Caco-2 (cell line): ENCODE results near the gene ACCS. TPM values are rescaled to one million over a fixed set of nuclear protein-coding genes. Genes with fewer than 3 reads are reported as not detected.

Source experiments
- BruUV-seq: library from RNA; stranded (reverse); fragments of 400-500 nt; replicated peaks from 2 replicates; lab custom pipeline; 2021; lab: Mats Ljungman, UMichigan
- CTCF ChIA-PET: fragments of 300-600 bp; sonication (Branson Sonifier 250); formaldehyde crosslinking; loops from one replicate; lab custom pipeline; 2022; ENCODE audit warnings: antibody characterized with exemption; lab: Charles Lee
- POLR2A ChIA-PET: fragments of 300-600 bp; sonication (Branson Sonifier 250); formaldehyde crosslinking; loops from one replicate; lab custom pipeline; 2022; ENCODE audit warnings: antibody characterized with exemption; lab: Charles Lee
- DNase-seq, 2 experiments: peaks; one replicate each; pipeline versions ENCODE4 v3.0.0 to v3.0.0-alpha.2; 2020 to 2022
- H3K27me3 ChIP-seq: replicated peaks from 2 replicates; pipeline ENCODE4 v1.6.0; 2011; ENCODE audit warnings: low read length; ENCODE audit not compliant: control insufficient read depth, insufficient read depth
- H3K36me3 ChIP-seq: 2 replicates; pipeline ENCODE4 v1.5.1; 2011; ENCODE audit warnings: low read length; ENCODE audit not compliant: control insufficient read depth, insufficient read depth
- H3K4me1 ChIP-seq: fragments of 250-450 bp; sonication (Bioruptor Pico); 2 replicates; pipeline ENCODE4 v1.5.1; 2020; ENCODE audit warnings: mild to moderate bottlenecking
- H3K4me3 ChIP-seq: 2 replicates; pipeline ENCODE4 v1.5.1; 2011; ENCODE audit warnings: low read depth, mild to moderate bottlenecking, control low read depth, low read length
- H3K9me3 ChIP-seq: fragments of 250-450 bp; sonication (Bioruptor Pico); 2 replicates; pipeline ENCODE4 v1.5.1; 2020; ENCODE audit warnings: mild to moderate bottlenecking, moderate library complexity
- H3K27ac Mint-ChIP-seq: one replicate; pipeline ENCODE4 v1.8.0; 2022; ENCODE audit warnings: mixed read lengths; ENCODE audit not compliant: unreplicated experiment
- H3K27me3 Mint-ChIP-seq: one replicate; pipeline ENCODE4 v1.8.0; 2022; ENCODE audit warnings: mixed read lengths; ENCODE audit not compliant: insufficient read depth, unreplicated experiment
- H3K36me3 Mint-ChIP-seq: one replicate; pipeline ENCODE4 v1.8.0; 2022; ENCODE audit warnings: mild to moderate bottlenecking, mixed read lengths; ENCODE audit not compliant: insufficient read depth, unreplicated experiment
- H3K4me1 Mint-ChIP-seq: one replicate; pipeline ENCODE4 v1.8.0; 2022; ENCODE audit warnings: low read depth, mixed read lengths; ENCODE audit not compliant: unreplicated experiment
- H3K4me3 Mint-ChIP-seq: one replicate; pipeline ENCODE4 v1.8.0; 2022; ENCODE audit warnings: mild to moderate bottlenecking, moderate library complexity, mixed read lengths; ENCODE audit not compliant: unreplicated experiment
- H3K9me3 Mint-ChIP-seq: one replicate; pipeline ENCODE4 v1.8.0; 2022; ENCODE audit warnings: mixed read lengths; ENCODE audit not compliant: unreplicated experiment
- CTCF ChIP-seq, 2 experiments: fragments of 200-600 bp in 1 of 2; IDR thresholded peaks; 1 replicate in 1 of 2; 2 replicates in 1 of 2; pipeline versions ENCODE4 v1.5.1 to v1.8.0; 2011 to 2022; ENCODE audit warnings: antibody characterized with exemption in 1 of 2, control low read depth in 1 of 2, inconsistent platforms in 1 of 2, low read depth in 1 of 2, low read length in 1 of 2, mild to moderate bottlenecking in 1 of 2, moderate library complexity in 1 of 2; ENCODE audit not compliant: insufficient read depth in 1 of 2, severe bottlenecking in 1 of 2, unreplicated experiment in 1 of 2
- intact Hi-C: fragments of 100-400 bp; cut with micrococcal nuclease; formaldehyde crosslinking; loops from one replicate; pipeline ENCODE4 v1.10.0; 2022; ENCODE audit not compliant: unreplicated experiment
- total RNA-seq: library from RNA; stranded (reverse); gene quantifications from 2 replicates; pipeline ENCODE4 v1.2.3, GENCODE V29; 2022

The ACCS gene
- total RNA-seq, 1 experiment from 2014 or later: 24.7 TPM

DNA sequence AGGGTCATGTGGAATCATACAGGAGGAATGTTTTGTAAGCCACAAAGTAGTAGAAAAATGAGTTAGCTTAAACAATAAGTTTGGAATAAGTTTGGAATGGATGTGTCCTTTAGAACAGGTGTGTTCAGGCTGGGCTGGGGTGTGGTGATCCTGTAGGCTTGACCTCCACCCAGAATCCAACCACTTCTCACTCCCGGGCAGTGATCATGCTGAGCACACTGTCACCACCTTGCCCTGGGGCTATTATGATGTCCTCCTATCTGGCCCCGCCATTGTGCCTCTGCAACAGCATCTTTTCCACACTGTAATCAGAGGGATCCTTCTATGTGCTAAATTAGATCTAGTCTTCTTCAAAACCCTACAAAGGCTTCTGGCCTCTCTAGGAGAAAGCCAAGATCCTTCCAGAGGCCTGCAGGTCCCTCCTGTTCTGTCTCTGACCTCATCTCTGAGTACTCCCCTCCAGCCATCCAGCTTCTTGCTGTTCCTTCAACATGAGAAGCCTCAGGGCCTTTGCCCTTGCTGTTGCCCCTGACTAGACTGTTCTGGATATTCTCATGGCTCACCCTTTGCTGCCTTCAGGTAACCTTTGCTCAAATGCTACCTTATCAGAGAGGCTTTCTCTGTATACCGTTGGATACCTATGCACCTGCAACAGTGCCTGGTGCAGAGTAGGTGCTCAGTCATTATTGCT, 37.1 kb upstream of the ACCS start:
- H3K27me3 Mint-ChIP-seq: peaks cover 21% of the 10 kb centered on the region
- no peak for DNase-seq
- Histone ChIP-seq H3K9me3 (peaks cover 18% of the 10 kb centered on the region), H3K27me3 (no peaks in the 10 kb centered on the region), H3K4me3 (no peak overlapping the region), H3K4me1 (no peaks in the 10 kb centered on the region), H3K36me3 (no peaks in the 10 kb centered on the region)
- BruUV-seq: no TSS peak
- peaks cover 10% of the 10 kb centered on the region for H3K9me3 Mint-ChIP-seq
- ChIA-PET POLR2A (interaction anchor here (0.5 kb wide), 1 partner anchor 8 kb away, joined by 4 read pairs; no protein-coding TSS in a partner anchor), CTCF (no interaction called here)
- intact Hi-C loops: no loop called here
- no peaks in the 10 kb centered on the region for H3K36me3 Mint-ChIP-seq
- no peak for TF ChIP-seq CTCF (IDR thresholded peaks at IDR 0.05; ENCODE audit: insufficient read depth in 1 of 2, low read depth in 1 of 2, low read length in 1 of 2, severe bottlenecking in 1 of 2, unreplicated experiment in 1 of 2)
- no peak overlapping the region for H3K27ac Mint-ChIP-seq
- no peaks in the 10 kb centered on the region for H3K4me1 Mint-ChIP-seq
- H3K4me3 Mint-ChIP-seq: no peak overlapping the region

DNA sequence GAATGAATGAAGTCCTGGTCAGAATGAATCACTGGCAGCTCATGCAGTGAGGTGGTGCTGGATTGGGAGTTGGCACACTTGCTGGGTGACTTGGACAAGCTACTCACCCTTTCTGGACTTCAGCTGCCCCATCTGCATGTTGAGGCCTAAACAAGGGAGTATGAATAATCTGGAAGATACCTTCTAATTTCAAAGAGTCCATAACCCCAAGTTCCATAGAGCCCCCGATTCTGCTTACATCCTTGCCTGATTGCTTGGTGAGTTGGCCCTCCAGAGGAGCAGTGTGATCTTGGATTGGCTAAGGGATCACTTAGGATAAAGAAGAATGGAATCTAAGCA, 36.6 kb upstream of the ACCS start:
- H3K4me3 Mint-ChIP-seq: no peak overlapping the region
- Histone ChIP-seq H3K36me3 (no peaks in the 10 kb centered on the region), H3K4me1 (no peaks in the 10 kb centered on the region), H3K27me3 (no peaks in the 10 kb centered on the region), H3K4me3 (no peak overlapping the region), H3K9me3 (peaks cover 18% of the 10 kb centered on the region)
- CTCF ChIA-PET: no interaction called here
- intact Hi-C loops: no loop called here
- no peak overlapping the region for H3K27ac Mint-ChIP-seq
- H3K36me3 Mint-ChIP-seq: no peaks in the 10 kb centered on the region
- peaks cover 10% of the 10 kb centered on the region for H3K9me3 Mint-ChIP-seq
- DNase-seq: no peak
- H3K27me3 Mint-ChIP-seq: peaks cover 21% of the 10 kb centered on the region
- TF ChIP-seq CTCF (IDR thresholded peaks at IDR 0.05; ENCODE audit: insufficient read depth in 1 of 2, low read depth in 1 of 2, low read length in 1 of 2, severe bottlenecking in 1 of 2, unreplicated experiment in 1 of 2): no peak
- POLR2A ChIA-PET: no interaction called here
- BruUV-seq: no TSS peak
- no peaks in the 10 kb centered on the region for H3K4me1 Mint-ChIP-seq

- Mint-ChIP-seq H3K4me1 (no peaks in the 10 kb centered on the region), H3K4me3 (no peak overlapping the region), H3K27me3 (peaks cover 21% of the 10 kb centered on the region), H3K36me3 (no peaks in the 10 kb centered on the region), H3K9me3 (peaks cover 10% of the 10 kb centered on the region), H3K27ac (no peak overlapping the region)
- H3K27me3 ChIP-seq: no peaks in the 10 kb centered on the region
- DNase-seq: no peak
- TF ChIP-seq CTCF (IDR thresholded peaks at IDR 0.05; ENCODE audit: insufficient read depth in 1 of 2, low read depth in 1 of 2, low read length in 1 of 2, severe bottlenecking in 1 of 2, unreplicated experiment in 1 of 2): no peak
- CTCF ChIA-PET: no interaction called here
- POLR2A ChIA-PET: no interaction called here
- no peaks in the 10 kb centered on the region for H3K36me3 ChIP-seq
- no peaks in the 10 kb centered on the region for H3K4me1 ChIP-seq
- intact Hi-C loops: no loop called here
- peaks cover 10% of the 10 kb centered on the region for H3K9me3 ChIP-seq
- no TSS peak for BruUV-seq
- no peak overlapping the region for H3K4me3 ChIP-seq
Measured at GRCh38 chr11:44029977-44030911, 35.8 kb upstream of the ACCS start.
